Subcutaneous adipose tissue (tissue), 4 donors: ENCODE data around the gene RPL7L1. TPM values are rescaled to one million over a fixed set of nuclear protein-coding genes. Genes with fewer than 3 reads are reported as not detected.

ENCODE experiments used
- total RNA-seq, 4 donors: library from RNA; depleted of rRNA; stranded (reverse); fragments of >200 nt; gene quantifications; one replicate each; pipeline ENCODE4 v1.1.0, GENCODE V29; 2016
- TF ChIP-seq, protein P1 (sequence below): fragments of 450-650 bp; IDR thresholded peaks from one replicate; pipeline ENCODE4 v1.5.1; 2016; ENCODE audit warnings: low read depth, mild to moderate bottlenecking, control low read depth, antibody characterized with exemption, moderate library complexity

Gene RPL7L1
- total RNA-seq, result 100 to 1,000 TPM in 1 of 4 donors, 10 to 100 TPM in 3; 85.5 to 106 (median 91.2) TPM

DNA sequence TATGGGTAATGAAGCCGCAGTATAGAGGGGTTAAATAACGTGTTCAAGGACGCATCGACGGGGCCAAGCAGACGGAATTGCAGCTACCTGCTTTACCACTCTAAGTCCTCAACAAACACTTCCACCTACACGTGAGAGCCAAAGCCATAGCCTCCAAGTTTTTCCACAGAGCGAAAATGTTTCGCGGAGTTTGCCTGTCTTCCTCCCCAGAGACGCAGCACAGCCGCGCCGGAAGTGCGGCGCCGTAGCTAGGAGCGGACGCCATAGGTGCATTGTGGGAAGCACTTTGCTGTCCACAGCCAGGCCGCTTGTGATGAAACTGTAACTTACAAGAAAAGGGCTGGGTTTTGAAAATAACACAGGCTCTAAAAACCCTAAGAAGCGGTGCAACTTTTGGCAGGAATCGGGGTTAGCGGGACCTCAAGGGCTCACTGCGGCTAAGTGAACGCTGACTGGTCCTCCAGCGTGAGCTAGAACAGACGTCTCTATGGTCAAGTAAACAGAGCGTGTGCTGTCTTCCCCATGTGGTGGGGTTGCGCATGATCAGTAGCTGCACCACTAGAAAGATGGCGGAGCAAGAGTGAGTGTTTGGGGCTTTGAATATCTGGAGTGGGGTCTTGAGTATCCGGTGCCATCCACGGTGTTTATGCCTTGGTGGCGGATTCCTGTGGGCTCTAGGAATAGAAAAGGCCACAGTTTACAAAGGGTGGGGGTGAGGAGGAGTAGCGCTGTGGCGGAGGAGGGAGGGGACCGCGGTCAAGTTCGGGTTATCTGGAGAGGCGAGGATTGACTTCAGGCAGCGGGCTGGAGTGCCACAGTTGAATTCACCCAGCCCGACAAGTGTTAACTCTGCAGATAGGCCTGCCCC, at the start of gene RPL7L1:
Gene RPL7L1 (plus strand): TSS at position 245 of the 868 bp plus-strand sequence. CDS start 295 bp downstream, at position 540.
- TF ChIP-seq, protein P1, sequence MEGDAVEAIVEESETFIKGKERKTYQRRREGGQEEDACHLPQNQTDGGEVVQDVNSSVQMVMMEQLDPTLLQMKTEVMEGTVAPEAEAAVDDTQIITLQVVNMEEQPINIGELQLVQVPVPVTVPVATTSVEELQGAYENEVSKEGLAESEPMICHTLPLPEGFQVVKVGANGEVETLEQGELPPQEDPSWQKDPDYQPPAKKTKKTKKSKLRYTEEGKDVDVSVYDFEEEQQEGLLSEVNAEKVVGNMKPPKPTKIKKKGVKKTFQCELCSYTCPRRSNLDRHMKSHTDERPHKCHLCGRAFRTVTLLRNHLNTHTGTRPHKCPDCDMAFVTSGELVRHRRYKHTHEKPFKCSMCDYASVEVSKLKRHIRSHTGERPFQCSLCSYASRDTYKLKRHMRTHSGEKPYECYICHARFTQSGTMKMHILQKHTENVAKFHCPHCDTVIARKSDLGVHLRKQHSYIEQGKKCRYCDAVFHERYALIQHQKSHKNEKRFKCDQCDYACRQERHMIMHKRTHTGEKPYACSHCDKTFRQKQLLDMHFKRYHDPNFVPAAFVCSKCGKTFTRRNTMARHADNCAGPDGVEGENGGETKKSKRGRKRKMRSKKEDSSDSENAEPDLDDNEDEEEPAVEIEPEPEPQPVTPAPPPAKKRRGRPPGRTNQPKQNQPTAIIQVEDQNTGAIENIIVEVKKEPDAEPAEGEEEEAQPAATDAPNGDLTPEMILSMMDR, result no peak

DNA sequence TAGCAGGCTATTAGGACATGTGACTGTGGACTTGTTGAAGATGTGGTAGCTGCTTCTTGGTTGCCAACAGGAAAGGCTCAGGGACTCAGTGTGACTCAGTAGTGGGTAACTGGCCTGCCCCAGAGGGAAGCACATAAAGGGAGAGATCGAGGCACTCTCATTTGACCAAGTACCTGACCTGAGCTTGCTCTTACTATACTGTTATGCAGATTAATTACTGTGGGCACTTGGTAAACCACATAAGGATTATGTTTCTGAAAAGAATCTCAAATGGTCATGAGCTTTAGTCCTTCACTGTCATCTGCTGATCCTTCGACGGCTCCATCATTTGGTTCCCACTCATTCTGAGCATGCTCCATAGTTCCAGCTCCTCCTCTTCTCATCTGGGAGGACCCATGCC, 48.2 kb upstream of the RPL7L1 start:
- TF ChIP-seq, protein P1, result no peak

DNA sequence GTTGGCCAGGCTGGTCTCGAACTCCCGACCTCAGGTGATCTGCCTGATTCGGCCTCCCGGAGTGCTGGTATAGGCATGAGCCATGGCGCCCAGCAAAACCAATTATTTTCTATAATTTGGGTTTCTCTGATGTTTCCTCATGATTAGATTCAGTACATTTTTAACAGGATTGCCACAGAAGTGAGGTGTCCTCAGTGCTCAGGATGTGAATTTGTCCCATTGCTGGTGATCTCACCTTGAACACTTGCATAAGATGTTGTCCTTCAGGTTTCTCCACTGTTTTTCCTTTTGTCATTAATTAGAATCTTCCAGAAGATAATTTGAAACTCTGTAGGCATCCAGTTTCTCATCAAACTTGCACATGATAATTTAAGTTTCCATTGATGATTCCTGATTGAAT, 45.4 kb upstream of the RPL7L1 start:
- TF ChIP-seq, protein P1, result no peak

DNA sequence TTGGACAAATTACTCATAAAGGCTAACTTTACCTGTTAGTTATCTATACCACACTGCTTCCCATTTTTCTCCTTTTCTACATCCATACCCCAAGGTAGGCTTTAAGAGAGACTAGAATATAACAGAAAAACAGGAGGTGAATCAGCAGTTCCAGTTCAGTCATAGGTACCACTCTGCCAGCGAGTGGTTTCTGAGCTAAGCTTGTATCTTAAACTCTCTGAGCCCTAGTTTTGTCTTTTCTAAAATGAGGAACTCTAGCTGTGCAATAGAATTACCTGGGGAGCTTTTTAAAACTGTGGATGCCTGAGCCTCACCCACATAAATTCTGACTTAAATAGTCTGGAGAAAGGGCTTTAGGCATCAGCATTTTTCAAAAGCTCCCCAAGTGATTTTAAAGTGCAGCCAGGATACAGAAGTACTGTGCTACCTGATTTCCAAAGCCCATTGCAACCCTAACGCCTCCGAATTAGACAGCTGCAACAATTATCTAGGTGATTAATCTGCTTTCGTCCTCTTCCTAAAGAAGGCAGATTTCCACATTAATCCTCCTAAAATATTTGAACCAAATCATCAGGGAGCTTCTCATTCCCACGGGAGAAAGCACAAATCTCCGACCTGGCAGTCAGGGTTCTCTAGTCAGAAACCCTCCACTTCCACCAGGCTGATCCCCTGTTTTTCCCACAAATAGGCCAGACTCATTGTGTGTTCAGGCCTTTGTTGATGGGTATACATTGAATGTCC, 37.4 kb upstream of the RPL7L1 start:
- TF ChIP-seq, protein P1, result no peak

DNA sequence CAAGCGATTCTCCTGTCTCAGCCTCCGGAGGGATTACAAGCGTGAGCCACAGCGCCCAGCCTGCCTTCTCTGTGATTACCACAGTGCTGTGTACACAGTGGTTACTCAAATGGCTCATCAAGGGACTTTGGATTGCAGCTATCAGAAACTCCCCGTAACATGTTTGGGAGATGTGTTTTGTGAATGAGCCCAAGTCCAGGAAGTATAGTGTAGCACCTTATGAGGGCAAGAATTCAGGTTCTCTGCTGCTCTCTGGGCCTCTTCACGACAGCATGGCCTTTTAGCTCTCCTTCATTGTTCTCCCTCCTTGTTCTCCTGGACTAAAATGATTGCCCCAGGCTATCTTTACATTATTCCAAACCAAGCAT, 34.1 kb upstream of the RPL7L1 start:
- TF ChIP-seq, protein P1, result no peak

DNA sequence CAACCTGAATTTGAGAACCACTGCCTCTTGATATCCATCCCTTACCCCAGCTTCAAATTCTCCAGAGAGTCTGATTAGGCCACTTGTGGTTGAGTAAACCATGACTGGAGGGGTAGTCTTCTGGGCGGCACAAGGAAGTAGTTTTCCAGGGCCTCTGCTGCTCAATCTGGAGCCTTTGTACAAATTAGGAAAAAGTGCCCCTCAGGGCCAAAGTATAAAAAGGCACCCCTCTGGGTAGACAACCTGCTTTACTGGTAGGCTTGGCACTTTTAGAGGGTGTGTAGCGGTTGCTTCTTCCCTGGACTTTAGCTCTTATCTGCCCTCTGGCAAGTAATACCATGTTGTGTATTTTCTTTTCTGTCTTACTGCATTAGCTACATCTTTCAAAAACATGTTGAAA, 32.9 kb upstream of the RPL7L1 start:
- TF ChIP-seq, protein P1, result no peak

DNA sequence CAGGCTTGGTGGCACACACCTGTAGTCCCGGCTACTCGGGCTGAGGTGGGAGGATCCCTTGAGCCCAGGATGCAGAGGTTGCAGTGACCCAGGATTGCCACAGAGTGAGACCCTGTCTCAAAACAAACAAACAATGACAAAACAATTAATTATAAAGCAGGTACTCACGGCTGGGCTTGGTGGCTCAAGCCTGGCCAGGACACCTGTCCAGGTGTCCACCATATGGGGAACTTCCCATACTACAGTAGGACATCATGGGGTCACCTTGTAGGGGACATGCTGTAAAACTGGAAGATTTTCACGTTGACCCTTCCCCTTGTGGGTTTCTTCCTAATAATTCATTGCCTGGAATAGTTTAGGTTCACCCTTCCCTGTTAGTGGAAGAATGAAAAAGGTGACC, 30.7 kb upstream of the RPL7L1 start:
- TF ChIP-seq, protein P1, result no peak
